GM12878 (cell line): ENCODE measurements around the gene TNIP1. TPM values are rescaled to one million over a fixed set of nuclear protein-coding genes. Genes with fewer than 3 reads are reported as not detected.
A peak's percentile ranks its signal among the peaks of the same experiment; 100 is the strongest.

ENCODE experiments used
- DPF2 ChIP-seq: fragments of 450-650 bp; IDR thresholded peaks from 2 replicates; pipeline ENCODE4 v1.6.1; 2017; ENCODE audit warnings: mild to moderate bottlenecking
- EED ChIP-seq: sonication (generic); IDR thresholded peaks from 2 replicates; pipeline ENCODE4 v1.6.1; 2016; ENCODE audit warnings: antibody characterized with exemption, low read depth
- EP300 ChIP-seq, 2 experiments: fragments of 150-350 bp in 1 of 2; IDR thresholded peaks; 2 replicates each; pipeline ENCODE4 v1.6.1; 2011 to 2012; ENCODE audit warnings: low read depth in 2 of 2, low read length in 2 of 2, borderline replicate concordance in 1 of 2, improper control_type of control experiment in 1 of 2, inconsistent platforms in 1 of 2; ENCODE audit not compliant: control insufficient read depth in 1 of 2
- GABPA ChIP-seq: IDR thresholded peaks from 2 replicates; pipeline ENCODE4 v1.6.1; 2014; ENCODE audit warnings: antibody characterized with exemption, low read depth, mild to moderate bottlenecking, inconsistent platforms
- IKZF1 ChIP-seq: fragments of 450-650 bp; conservative IDR thresholded peaks from 2 replicates; pipeline ENCODE4 v1.6.1; 2017; ENCODE audit warnings: antibody characterized with exemption, mild to moderate bottlenecking
- KAT2A ChIP-seq: conservative IDR thresholded peaks from 2 replicates; pipeline ENCODE4 v1.6.1; 2011; ENCODE audit warnings: low read depth, low read length; ENCODE audit not compliant: control insufficient read depth
- MTA3 ChIP-seq: IDR thresholded peaks from 2 replicates; pipeline ENCODE4 v1.6.1; 2012; ENCODE audit warnings: low read length, inconsistent platforms, borderline replicate concordance
- NFXL1 ChIP-seq: fragments of 450-650 bp; IDR thresholded peaks from 2 replicates; pipeline ENCODE4 v1.6.1; 2017; ENCODE audit warnings: antibody characterized with exemption, mild to moderate bottlenecking, borderline replicate concordance
- NFYA ChIP-seq: IDR thresholded peaks from 2 replicates; pipeline ENCODE4 v1.6.1; 2011; ENCODE audit warnings: low read depth, mild to moderate bottlenecking, low read length, improper control_type of control experiment, borderline replicate concordance
- NR2F1 ChIP-seq: fragments of 450-650 bp; conservative IDR thresholded peaks from 2 replicates; pipeline ENCODE4 v1.6.1; 2017; ENCODE audit warnings: mild to moderate bottlenecking
- PAX8 ChIP-seq: fragments of 450-650 bp; IDR thresholded peaks from 2 replicates; pipeline ENCODE4 v1.6.1; 2017; ENCODE audit warnings: mild to moderate bottlenecking, moderate library complexity
- RAD51 ChIP-seq: fragments of 450-650 bp; IDR thresholded peaks from 2 replicates; pipeline ENCODE4 v1.6.1; 2016; ENCODE audit warnings: moderate library complexity, mild to moderate bottlenecking, inconsistent platforms
- RB1 ChIP-seq: fragments of 450-650 bp; formaldehyde crosslinking; IDR thresholded peaks from 2 replicates; pipeline ENCODE4 v1.6.1; 2017; ENCODE audit warnings: mild to moderate bottlenecking, borderline replicate concordance
- RUNX3 ChIP-seq: IDR thresholded peaks from 2 replicates; pipeline ENCODE4 v1.6.1; 2012; ENCODE audit warnings: low read length, inconsistent platforms
- SIN3A ChIP-seq: IDR thresholded peaks from 2 replicates; pipeline ENCODE4 v1.6.1; 2012; ENCODE audit warnings: low read depth, low read length, improper control_type of control experiment
- TCF12 ChIP-seq: IDR thresholded peaks from 2 replicates; pipeline ENCODE4 v1.6.1; 2011; ENCODE audit warnings: low read depth, mild to moderate bottlenecking, low read length
- ZNF24 ChIP-seq: fragments of 450-650 bp; IDR thresholded peaks from 2 replicates; pipeline ENCODE4 v1.6.1; 2017; ENCODE audit warnings: antibody characterized with exemption, mild to moderate bottlenecking
- polyA plus RNA-seq, 11 experiments: library from polyadenylated mRNA; depleted of rRNA in 4 of 11; unstranded in 6 of 11; stranded (reverse) in 5 of 11; fragments of >200 nt; fragmentation: Nextera tagmentation in 4 of 11; fragmentation: Illumina TruSeq in 1 of 11; extraction: Ambion mirVana in 4 of 11; extraction: Trizol in 1 of 11; gene quantifications; 1 replicate in 1 of 11; 2 replicates in 10 of 11; pipeline versions ENCODE4 v1.2.1 to v1.2.3, GENCODE V29; 2011 to 2016; ENCODE audit warnings: inconsistent platforms in 2 of 11, missing spikeins in 2 of 11, low read depth in 1 of 11
- total RNA-seq, 4 experiments: library from RNA; depleted of rRNA in 3 of 4; stranded (reverse); fragments of >200 nt in 3 of 4; fragmentation: Illumina TruSeq in 1 of 4; extraction: Trizol in 1 of 4; gene quantifications; 2 replicates each; pipeline versions ENCODE4 v1.2.1 to v1.2.3, GENCODE V29; 2013 to 2021
- TF ChIP-seq, protein P1 (sequence below): fragments of 450-650 bp; conservative IDR thresholded peaks from 2 replicates; pipeline ENCODE4 v1.6.1; 2017; ENCODE audit warnings: mild to moderate bottlenecking, moderate library complexity
- TF ChIP-seq, protein P2 (sequence below): fragments of 450-650 bp; formaldehyde crosslinking; IDR thresholded peaks from 2 replicates; pipeline ENCODE4 v1.4.0; 2022; ENCODE audit warnings: mild to moderate bottlenecking, moderate library complexity
- TF ChIP-seq, protein P3 (sequence below): fragments of 450-650 bp; IDR thresholded peaks from 2 replicates; pipeline ENCODE4 v1.6.1; 2016; ENCODE audit warnings: mild to moderate bottlenecking
- TF ChIP-seq, protein P4 (sequence below): fragments of 450-650 bp; IDR thresholded peaks from 2 replicates; pipeline ENCODE4 v1.6.1; 2018; ENCODE audit warnings: borderline replicate concordance, mild to moderate bottlenecking; ENCODE audit not compliant: partially characterized antibody

The TNIP1 gene
- total and polyA plus RNA-seq, 10 of the 15 experiments (the other 5 are each of a cell fraction or from before 2014, with no cell fraction given): 4.4 to 279 (median 150) TPM

DNA sequence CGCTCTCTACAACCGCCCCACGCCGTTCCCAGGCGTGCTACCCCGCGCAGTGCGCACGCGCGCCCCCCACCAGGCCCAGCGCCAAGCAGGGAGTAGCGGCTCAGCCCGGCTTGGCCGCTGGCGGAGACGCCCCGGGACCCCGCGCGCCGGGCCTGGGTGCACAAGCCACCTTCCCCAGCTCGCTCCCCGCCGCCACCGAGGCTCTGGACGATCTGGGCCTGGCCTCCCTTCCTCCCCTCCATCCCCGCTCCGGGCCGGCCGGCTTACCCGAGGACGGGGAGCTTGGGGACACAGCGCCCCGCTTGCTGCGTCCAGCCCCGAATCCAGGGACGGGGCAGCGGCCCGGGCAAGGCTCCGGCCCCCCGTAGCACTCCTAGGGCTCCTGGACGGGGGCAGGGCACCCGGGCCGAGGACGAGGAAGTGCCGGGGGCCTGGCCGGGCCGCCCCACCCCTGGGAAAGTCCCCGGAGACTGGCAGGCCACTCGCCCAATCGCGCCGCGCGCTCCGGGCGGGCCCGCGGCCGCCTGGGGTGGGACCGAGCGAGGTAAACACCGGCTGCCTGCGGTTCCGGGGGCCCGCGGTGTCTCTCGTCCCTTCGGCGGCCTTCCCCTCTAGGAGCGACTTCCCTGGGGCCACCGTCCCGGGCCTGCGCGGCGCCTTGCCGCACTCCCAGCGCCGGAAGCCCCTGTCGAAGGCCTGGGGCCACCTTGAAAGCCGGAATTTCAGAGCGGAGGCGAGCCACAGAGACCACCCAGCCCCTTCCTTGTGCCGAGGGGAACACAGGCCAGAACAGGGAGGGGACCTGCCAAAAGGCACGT lies at the start of gene TNIP1 (continued):
- TF ChIP-seq NFXL1: no peak
- no peak for TF ChIP-seq PAX8
- peak; percentile 99 for TF ChIP-seq DPF2
- TF ChIP-seq, protein P1, sequence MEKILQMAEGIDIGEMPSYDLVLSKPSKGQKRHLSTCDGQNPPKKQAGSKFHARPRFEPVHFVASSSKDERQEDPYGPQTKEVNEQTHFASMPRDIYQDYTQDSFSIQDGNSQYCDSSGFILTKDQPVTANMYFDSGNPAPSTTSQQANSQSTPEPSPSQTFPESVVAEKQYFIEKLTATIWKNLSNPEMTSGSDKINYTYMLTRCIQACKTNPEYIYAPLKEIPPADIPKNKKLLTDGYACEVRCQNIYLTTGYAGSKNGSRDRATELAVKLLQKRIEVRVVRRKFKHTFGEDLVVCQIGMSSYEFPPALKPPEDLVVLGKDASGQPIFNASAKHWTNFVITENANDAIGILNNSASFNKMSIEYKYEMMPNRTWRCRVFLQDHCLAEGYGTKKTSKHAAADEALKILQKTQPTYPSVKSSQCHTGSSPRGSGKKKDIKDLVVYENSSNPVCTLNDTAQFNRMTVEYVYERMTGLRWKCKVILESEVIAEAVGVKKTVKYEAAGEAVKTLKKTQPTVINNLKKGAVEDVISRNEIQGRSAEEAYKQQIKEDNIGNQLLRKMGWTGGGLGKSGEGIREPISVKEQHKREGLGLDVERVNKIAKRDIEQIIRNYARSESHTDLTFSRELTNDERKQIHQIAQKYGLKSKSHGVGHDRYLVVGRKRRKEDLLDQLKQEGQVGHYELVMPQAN: peak; percentile 60; the same call in 1 of the 2 replicates
- TF ChIP-seq, protein P2, sequence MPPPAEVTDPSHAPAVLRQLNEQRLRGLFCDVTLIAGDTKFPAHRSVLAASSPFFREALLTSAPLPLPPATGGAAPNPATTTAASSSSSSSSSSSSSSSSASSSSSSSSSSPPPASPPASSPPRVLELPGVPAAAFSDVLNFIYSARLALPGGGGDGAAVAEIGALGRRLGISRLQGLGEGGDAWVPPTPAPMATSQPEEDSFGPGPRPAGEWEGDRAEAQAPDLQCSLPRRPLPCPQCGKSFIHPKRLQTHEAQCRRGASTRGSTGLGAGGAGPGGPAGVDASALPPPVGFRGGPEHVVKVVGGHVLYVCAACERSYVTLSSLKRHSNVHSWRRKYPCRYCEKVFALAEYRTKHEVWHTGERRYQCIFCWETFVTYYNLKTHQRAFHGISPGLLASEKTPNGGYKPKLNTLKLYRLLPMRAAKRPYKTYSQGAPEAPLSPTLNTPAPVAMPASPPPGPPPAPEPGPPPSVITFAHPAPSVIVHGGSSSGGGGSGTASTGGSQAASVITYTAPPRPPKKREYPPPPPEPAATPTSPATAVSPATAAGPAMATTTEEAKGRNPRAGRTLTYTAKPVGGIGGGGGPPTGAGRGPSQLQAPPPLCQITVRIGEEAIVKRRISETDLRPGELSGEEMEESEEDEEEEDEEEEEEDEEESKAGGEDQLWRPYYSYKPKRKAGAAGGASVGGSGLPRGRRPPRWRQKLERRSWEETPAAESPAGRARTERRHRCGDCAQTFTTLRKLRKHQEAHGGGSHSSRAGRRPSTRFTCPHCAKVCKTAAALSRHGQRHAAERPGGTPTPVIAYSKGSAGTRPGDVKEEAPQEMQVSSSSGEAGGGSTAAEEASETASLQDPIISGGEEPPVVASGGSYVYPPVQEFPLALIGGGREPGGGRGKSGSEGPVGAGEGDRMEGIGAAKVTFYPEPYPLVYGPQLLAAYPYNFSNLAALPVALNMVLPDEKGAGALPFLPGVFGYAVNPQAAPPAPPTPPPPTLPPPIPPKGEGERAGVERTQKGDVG (CRISPR knock-in tag): no peak
- no peak for TF ChIP-seq RUNX3
- no peak for TF ChIP-seq KAT2A
- peak; percentile 72 for TF ChIP-seq EED
- no peak; the same call in 1 of the 2 replicates for TF ChIP-seq RB1
- no peak for TF ChIP-seq ZNF24
- TF ChIP-seq, protein P3, sequence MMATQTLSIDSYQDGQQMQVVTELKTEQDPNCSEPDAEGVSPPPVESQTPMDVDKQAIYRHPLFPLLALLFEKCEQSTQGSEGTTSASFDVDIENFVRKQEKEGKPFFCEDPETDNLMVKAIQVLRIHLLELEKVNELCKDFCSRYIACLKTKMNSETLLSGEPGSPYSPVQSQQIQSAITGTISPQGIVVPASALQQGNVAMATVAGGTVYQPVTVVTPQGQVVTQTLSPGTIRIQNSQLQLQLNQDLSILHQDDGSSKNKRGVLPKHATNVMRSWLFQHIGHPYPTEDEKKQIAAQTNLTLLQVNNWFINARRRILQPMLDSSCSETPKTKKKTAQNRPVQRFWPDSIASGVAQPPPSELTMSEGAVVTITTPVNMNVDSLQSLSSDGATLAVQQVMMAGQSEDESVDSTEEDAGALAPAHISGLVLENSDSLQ: peak; percentile 99
- TF ChIP-seq NR2F1: peak; percentile 60
- no peak for TF ChIP-seq RAD51
- peak; percentile 74; the same call in 1 of the 2 replicates for TF ChIP-seq TCF12
- TF ChIP-seq, protein P4, sequence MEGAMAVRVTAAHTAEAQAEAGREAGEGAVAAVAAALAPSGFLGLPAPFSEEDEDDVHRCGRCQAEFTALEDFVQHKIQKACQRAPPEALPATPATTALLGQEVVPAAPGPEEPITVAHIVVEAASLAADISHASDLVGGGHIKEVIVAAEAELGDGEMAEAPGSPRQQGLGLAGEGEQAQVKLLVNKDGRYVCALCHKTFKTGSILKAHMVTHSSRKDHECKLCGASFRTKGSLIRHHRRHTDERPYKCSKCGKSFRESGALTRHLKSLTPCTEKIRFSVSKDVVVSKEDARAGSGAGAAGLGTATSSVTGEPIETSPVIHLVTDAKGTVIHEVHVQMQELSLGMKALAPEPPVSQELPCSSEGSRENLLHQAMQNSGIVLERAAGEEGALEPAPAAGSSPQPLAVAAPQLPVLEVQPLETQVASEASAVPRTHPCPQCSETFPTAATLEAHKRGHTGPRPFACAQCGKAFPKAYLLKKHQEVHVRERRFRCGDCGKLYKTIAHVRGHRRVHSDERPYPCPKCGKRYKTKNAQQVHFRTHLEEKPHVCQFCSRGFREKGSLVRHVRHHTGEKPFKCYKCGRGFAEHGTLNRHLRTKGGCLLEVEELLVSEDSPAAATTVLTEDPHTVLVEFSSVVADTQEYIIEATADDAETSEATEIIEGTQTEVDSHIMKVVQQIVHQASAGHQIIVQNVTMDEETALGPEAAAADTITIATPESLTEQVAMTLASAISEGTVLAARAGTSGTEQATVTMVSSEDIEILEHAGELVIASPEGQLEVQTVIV: peak; percentile 82
- TF ChIP-seq SIN3A: peak; percentile 77
- TF ChIP-seq EP300 (IDR thresholded peaks at IDR 0.05; ENCODE audit: borderline replicate concordance in 1 of 2, control insufficient read depth in 1 of 2, low read depth in 2 of 2, low read length in 2 of 2): no peak; a peak in 1 of 4 replicates
- no peak for TF ChIP-seq MTA3
- peak; percentile 94 for TF ChIP-seq IKZF1
- no peak for TF ChIP-seq GABPA
- TF ChIP-seq NFYA: no peak; the same call in 1 of the 2 replicates
